Esophagus squamous epithelium (tissue), 5 donors: ENCODE results near the gene HTR6. TPM values are rescaled to one million over a fixed set of nuclear protein-coding genes. Genes with fewer than 3 reads are reported as not detected.

Experiments used
- DNase-seq: peaks from one replicate; lab custom pipeline; 2025; lab: John Stamatoyannopoulos, UW
- H3K27ac ChIP-seq, 4 donors: fragments of 200-600 bp; sonication (generic); one replicate each; pipeline ENCODE4 v1.5.1; 2016 to 2019; ENCODE audit warnings: mild to moderate bottlenecking in 1 of 4
- H3K27me3 ChIP-seq, 4 donors: fragments of 200-600 bp; sonication (generic); 1 replicate in 3 of 4; 2 replicates in 1 of 4; pipeline versions ENCODE4 v1.5.1 to v1.6.0; 2017 to 2021; ENCODE audit warnings: antibody characterized with exemption in 1 of 4
- H3K36me3 ChIP-seq, 3 donors: fragments of 200-600 bp; sonication (generic); one replicate each; pipeline ENCODE4 v1.5.1; 2016 to 2019
- H3K4me1 ChIP-seq, 3 donors: fragments of 200-600 bp; sonication (generic); one replicate each; pipeline ENCODE4 v1.5.1; 2017 to 2019
- H3K4me3 ChIP-seq, 4 donors: fragments of 200-600 bp; sonication (generic); 1 replicate in 3 of 4; 2 replicates in 1 of 4; pipeline ENCODE4 v1.5.1; 2016 to 2019; ENCODE audit warnings: mild to moderate bottlenecking in 2 of 4, moderate library complexity in 1 of 4
- H3K9me3 ChIP-seq, 3 donors: fragments of 200-600 bp; sonication (generic); one replicate each; pipeline ENCODE4 v1.5.1; 2016 to 2019
- POLR2A ChIP-seq, 4 donors: fragments of 450-650 bp; IDR thresholded peaks; one replicate each; pipeline ENCODE4 v1.6.1; 2017; ENCODE audit warnings: antibody characterized with exemption in 4 of 4, mild to moderate bottlenecking in 4 of 4, moderate library complexity in 3 of 4
- WGBS, 2 donors: methylation state at CpG; one replicate each; pipeline ENCODE4 v1.1.5; 2018; 5-methylcytosine and 5-hydroxymethylcytosine counted together
- intact Hi-C: fragments of 100-400 bp; cut with DNase I; formaldehyde crosslinking; loops from one replicate; pipeline ENCODE4 v1.15.0; 2022
- total RNA-seq, 4 donors: library from RNA; depleted of rRNA; stranded (reverse); fragments of >200 nt; gene quantifications; one replicate each; pipeline ENCODE4 v1.1.0, GENCODE V29; 2016
- TF ChIP-seq, protein P1 (sequence below), 6 experiments: fragments of 450-650 bp in 4 of 6; fragments of 200-600 bp in 2 of 6; sonication (generic) in 2 of 6; IDR thresholded peaks; one replicate each; pipeline ENCODE4 v1.5.1; 2016 to 2019; ENCODE audit warnings: antibody characterized with exemption in 6 of 6, mild to moderate bottlenecking in 4 of 6, moderate library complexity in 4 of 6
- donor health status: DM: yes; HTN: yes; CAD: no.

Gene HTR6
- total RNA-seq, 4 donors from 2014 or later: not detected

GRCh38 chr1:19646377-19647319 is 18.0 kb upstream of the HTR6 start:
- peaks cover 0 to 2% (median 0%) of the 10 kb centered on the region in 3 donors for H3K36me3 ChIP-seq
- no peaks in the 10 kb centered on the region for H3K9me3 ChIP-seq
- 21 to 69% methylated on average over 2 to 5 of the region's 9 CpGs for WGBS, 2 donors
- H3K4me1 ChIP-seq: peaks cover 58 to 90% (median 65%) of the 10 kb centered on the region in 3 donors
- H3K4me3 ChIP-seq: peak overlapping the region; percentile 70 to 91 (median 85)
- TF ChIP-seq, protein P1, sequence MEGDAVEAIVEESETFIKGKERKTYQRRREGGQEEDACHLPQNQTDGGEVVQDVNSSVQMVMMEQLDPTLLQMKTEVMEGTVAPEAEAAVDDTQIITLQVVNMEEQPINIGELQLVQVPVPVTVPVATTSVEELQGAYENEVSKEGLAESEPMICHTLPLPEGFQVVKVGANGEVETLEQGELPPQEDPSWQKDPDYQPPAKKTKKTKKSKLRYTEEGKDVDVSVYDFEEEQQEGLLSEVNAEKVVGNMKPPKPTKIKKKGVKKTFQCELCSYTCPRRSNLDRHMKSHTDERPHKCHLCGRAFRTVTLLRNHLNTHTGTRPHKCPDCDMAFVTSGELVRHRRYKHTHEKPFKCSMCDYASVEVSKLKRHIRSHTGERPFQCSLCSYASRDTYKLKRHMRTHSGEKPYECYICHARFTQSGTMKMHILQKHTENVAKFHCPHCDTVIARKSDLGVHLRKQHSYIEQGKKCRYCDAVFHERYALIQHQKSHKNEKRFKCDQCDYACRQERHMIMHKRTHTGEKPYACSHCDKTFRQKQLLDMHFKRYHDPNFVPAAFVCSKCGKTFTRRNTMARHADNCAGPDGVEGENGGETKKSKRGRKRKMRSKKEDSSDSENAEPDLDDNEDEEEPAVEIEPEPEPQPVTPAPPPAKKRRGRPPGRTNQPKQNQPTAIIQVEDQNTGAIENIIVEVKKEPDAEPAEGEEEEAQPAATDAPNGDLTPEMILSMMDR (IDR thresholded peaks at IDR 0.05): no peak
- TF ChIP-seq POLR2A (IDR thresholded peaks at IDR 0.05): peak in 2 of 4 donors; percentile 13 to 45
- H3K27ac ChIP-seq: peak overlapping the region; percentile 95 to 99 (median 98)
- intact Hi-C loops: no loop called here
- no peaks in the 10 kb centered on the region for H3K27me3 ChIP-seq
- DNase-seq: no peak

DNA sequence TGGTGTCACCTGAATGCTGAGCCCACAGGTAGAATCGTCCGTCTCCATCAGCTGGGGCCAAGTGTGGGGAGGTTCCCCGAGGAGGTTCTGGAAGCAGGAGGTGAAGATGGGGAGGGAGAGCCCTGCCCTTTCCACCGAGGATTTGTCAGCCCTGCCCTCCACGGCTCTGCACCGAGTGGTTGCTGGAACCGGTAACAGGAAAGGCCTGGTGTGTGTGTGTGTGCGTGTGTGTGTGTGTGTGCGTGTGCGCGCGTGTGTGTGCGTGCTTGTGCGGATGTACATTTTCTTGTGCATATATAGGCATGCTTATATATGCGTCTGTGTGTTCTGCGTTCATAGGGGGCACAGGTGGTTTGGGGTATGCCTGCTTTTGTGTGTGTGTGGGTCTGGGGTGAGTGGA is 17.0 kb upstream of the HTR6 start:
- intact Hi-C loops: no loop called here
- no peaks in the 10 kb centered on the region for H3K27me3 ChIP-seq
- H3K4me3 ChIP-seq: peak overlapping the region; percentile 6 to 91 (median 80)
- peaks cover 58 to 90% (median 74%) of the 10 kb centered on the region in 3 donors for H3K4me1 ChIP-seq
- no peak for DNase-seq
- TF ChIP-seq POLR2A (IDR thresholded peaks at IDR 0.05): no peak
- TF ChIP-seq, protein P1 (IDR thresholded peaks at IDR 0.05): no peak
- peaks cover 0 to 12% (median 0%) of the 10 kb centered on the region in 3 donors for H3K36me3 ChIP-seq
- 11 to 26% methylated on average over 13 to 15 of the region's 16 CpGs for WGBS, 2 donors
- peak overlapping the region; percentile 95 to 99 (median 98) for H3K27ac ChIP-seq
- H3K9me3 ChIP-seq: no peaks in the 10 kb centered on the region

- H3K9me3 ChIP-seq: no peaks in the 10 kb centered on the region
- H3K27me3 ChIP-seq: no peaks in the 10 kb centered on the region
- peak overlapping the region; percentile 95 to 99 (median 98) for H3K27ac ChIP-seq
- peaks cover 53 to 89% (median 73%) of the 10 kb centered on the region in 3 donors for H3K4me1 ChIP-seq
- DNase-seq: no peak
- WGBS, 2 donors: 63% methylated on average over 2 of the region's 14 CpGs; no CpG with 5 or more reads in 1 of the 2 donors
- H3K4me3 ChIP-seq: peak overlapping the region in 3 of 4 donors; percentile 70 to 91 (median 89)
- intact Hi-C loops: no loop called here
- TF ChIP-seq, protein P1 (IDR thresholded peaks at IDR 0.05): no peak
- TF ChIP-seq POLR2A (IDR thresholded peaks at IDR 0.05): no peak
- H3K36me3 ChIP-seq: peaks cover 0 to 13% (median 0%) of the 10 kb centered on the region in 3 donors
Observed at GRCh38 chr1:19648239-19648638, 16.4 kb upstream of the HTR6 start.

- peak overlapping the region; percentile 95 to 99 (median 98) for H3K27ac ChIP-seq
- intact Hi-C loops: no loop called here
- no peaks in the 10 kb centered on the region for H3K27me3 ChIP-seq
- WGBS, 2 donors: 34 to 38% methylated on average over 7 to 8 of the region's 11 CpGs
- peaks cover 48 to 89% (median 74%) of the 10 kb centered on the region in 3 donors for H3K4me1 ChIP-seq
- no peak for DNase-seq
- TF ChIP-seq, protein P1 (IDR thresholded peaks at IDR 0.05): peak in 5 of 6 experiments; percentile 27 to 53 (median 37)
- TF ChIP-seq POLR2A (IDR thresholded peaks at IDR 0.05): no peak
- H3K9me3 ChIP-seq: no peaks in the 10 kb centered on the region
- H3K4me3 ChIP-seq: peak overlapping the region in 3 of 4 donors; percentile 70 to 91 (median 89)
- peaks cover 0 to 14% (median 0%) of the 10 kb centered on the region in 3 donors for H3K36me3 ChIP-seq
Observed at GRCh38 chr1:19648689-19649088, 16.0 kb upstream of the HTR6 start.
